Measurements from ENCODE around the gene CUX1. TPM values are rescaled to one million over a fixed set of nuclear protein-coding genes. Genes with fewer than 3 reads are reported as not detected.
A peak's percentile ranks its signal among the peaks of the same experiment; 100 is the strongest.

The CUX1 gene
- total RNA-seq, 1 experiment from 2014 or later: 53.5 TPM

DNA sequence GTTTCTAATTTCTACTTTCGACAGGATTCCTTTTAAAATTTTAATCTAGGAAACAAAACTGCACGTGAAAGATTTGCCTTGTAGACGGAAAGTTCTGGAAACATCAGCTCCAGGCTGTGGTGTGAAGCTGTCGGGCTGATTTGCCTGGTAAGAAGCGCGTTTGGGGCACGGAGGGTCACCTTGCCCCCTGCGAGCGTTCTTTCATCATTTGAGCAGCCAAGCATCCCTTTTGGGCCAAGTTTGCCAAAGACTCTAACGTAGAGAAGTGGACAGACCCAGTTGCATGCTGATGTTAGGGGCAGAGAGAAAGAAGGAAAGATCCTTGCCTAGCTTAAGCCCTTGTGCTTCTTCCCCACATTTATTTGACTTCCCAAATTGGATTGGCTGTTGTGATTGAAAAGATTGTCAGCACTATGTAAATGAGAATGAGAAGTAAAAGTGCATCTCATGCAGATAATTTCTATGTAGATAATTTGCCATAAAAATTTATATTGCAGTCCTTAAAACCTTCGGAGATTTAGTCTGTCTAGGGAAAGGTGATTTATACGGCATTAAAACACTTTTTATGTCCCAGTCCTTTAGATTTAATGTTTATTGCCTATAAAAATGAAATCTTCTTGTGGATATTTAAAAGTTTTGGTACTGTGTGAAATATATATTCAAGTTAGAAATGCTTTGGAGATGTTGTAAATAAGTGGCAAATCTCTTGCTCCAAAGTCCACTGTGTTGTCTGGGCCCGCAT lies 76.1 kb downstream of the CUX1 start:
- no peak overlapping the region for H3K56ac ChIP-seq (ENCODE audit: insufficient read length, low read depth, low read length)
- Mint-ChIP-seq H3K9me3 (no peaks in the 10 kb centered on the region), H3K36me3 (ENCODE audit: insufficient read depth in 1 of 3, low read depth in 3 of 3) (peaks cover 0 to 4% (median 0%) of the 10 kb centered on the region in 3 experiments; a peak in 1 of 7 replicates), H3K27me3 (ENCODE audit: low read depth) (no peaks in the 10 kb centered on the region), H3K4me1 (peaks cover 43 to 44% of the 10 kb centered on the region in 2 experiments), H3K4me3 (no peak overlapping the region), H3K27ac (peak overlapping the region in 1 of 3 experiments; percentile 90; a peak in 1 of 7 replicates)
- no peak overlapping the region for H3K4me2 ChIP-seq (ENCODE audit: insufficient read depth, insufficient read length, low read length)
- H3K79me2 ChIP-seq (ENCODE audit: insufficient read depth, low read length): peaks cover 38% of the 10 kb centered on the region; the same call in 1 of the 2 replicates
- H3K79me1 ChIP-seq (ENCODE audit: insufficient read depth, low read depth, low read length, poor library complexity, severe bottlenecking): peaks cover 15% of the 10 kb centered on the region
- no peak overlapping the region for H3K27ac ChIP-seq (ENCODE audit: insufficient read length, low read depth, low read length)
- H4K20me1 ChIP-seq (ENCODE audit: control insufficient read depth, insufficient read depth, insufficient read length): no peaks in the 10 kb centered on the region
- H2AK5ac ChIP-seq (ENCODE audit: insufficient read length, low read length): no peak overlapping the region
- no peak overlapping the region for H3K14ac ChIP-seq (ENCODE audit: insufficient read depth, low read length)
- H3K27me3 ChIP-seq (ENCODE audit: insufficient read depth, low read length): no peaks in the 10 kb centered on the region
- H3K18ac ChIP-seq (ENCODE audit: insufficient read length, low read depth, low read length): no peak overlapping the region
- no peak overlapping the region for H2BK15ac ChIP-seq (ENCODE audit: low read depth, low read length)
- no peak overlapping the region for H4K91ac ChIP-seq (ENCODE audit: insufficient read length, low read depth, low read length)
- H2AFZ ChIP-seq (ENCODE audit: low read length): no peak overlapping the region
- no peaks in the 10 kb centered on the region for H3K9me3 ChIP-seq (ENCODE audit: control insufficient read depth, low read depth, low read length)
- no peak overlapping the region for H3K9ac ChIP-seq (ENCODE audit: extremely low read depth, insufficient read length, low read length)
- no peak for DNase-seq
- TF ChIP-seq, protein P1, sequence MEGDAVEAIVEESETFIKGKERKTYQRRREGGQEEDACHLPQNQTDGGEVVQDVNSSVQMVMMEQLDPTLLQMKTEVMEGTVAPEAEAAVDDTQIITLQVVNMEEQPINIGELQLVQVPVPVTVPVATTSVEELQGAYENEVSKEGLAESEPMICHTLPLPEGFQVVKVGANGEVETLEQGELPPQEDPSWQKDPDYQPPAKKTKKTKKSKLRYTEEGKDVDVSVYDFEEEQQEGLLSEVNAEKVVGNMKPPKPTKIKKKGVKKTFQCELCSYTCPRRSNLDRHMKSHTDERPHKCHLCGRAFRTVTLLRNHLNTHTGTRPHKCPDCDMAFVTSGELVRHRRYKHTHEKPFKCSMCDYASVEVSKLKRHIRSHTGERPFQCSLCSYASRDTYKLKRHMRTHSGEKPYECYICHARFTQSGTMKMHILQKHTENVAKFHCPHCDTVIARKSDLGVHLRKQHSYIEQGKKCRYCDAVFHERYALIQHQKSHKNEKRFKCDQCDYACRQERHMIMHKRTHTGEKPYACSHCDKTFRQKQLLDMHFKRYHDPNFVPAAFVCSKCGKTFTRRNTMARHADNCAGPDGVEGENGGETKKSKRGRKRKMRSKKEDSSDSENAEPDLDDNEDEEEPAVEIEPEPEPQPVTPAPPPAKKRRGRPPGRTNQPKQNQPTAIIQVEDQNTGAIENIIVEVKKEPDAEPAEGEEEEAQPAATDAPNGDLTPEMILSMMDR (conservative IDR thresholded peaks at IDR 0.05): no peak
- no peak overlapping the region for H4K8ac ChIP-seq (replicated peaks; ENCODE audit: insufficient read length, low read depth, low read length)
- no peak overlapping the region for H2BK120ac ChIP-seq (ENCODE audit: low read depth, low read length, poor library complexity, severe bottlenecking)
- no peak overlapping the region for H3K23ac ChIP-seq (ENCODE audit: insufficient read length, low read depth, low read length)
- WGBS (ENCODE audit: extremely low coverage, insufficient read length, low lambda C conversion rate): no CpG with 5 or more reads among the region's 13 CpGs
- no peak overlapping the region for H2BK5ac ChIP-seq (ENCODE audit: insufficient read length, low read length)
- H4K5ac ChIP-seq (ENCODE audit: insufficient read length, low read depth, low read length): no peak overlapping the region
- no peak overlapping the region for H3K4ac ChIP-seq (ENCODE audit: low read depth, low read length)
- no peaks in the 10 kb centered on the region for H3K4me1 ChIP-seq (ENCODE audit: insufficient read depth, low read length)
- H3K23me2 ChIP-seq (ENCODE audit: insufficient read length, low read depth, low read length, poor library complexity, severe bottlenecking): no peaks in the 10 kb centered on the region
- H2BK20ac ChIP-seq (ENCODE audit: low read depth, low read length, poor library complexity, severe bottlenecking): no peak overlapping the region
- H3T11ph ChIP-seq (ENCODE audit: low read length): no peak overlapping the region
- no peak overlapping the region for H2BK12ac ChIP-seq (ENCODE audit: insufficient read length, low read depth, low read length)

All from H9 (cell line).